GM19238 (cell line): ENCODE results near the gene CADPS2.

Experiments
- DNase-seq: peaks from one replicate; pipeline ENCODE4 v3.0.0; 2011; ENCODE audit warnings: low spot score; ENCODE audit not compliant: insufficient read length

Gene CADPS2

DNA sequence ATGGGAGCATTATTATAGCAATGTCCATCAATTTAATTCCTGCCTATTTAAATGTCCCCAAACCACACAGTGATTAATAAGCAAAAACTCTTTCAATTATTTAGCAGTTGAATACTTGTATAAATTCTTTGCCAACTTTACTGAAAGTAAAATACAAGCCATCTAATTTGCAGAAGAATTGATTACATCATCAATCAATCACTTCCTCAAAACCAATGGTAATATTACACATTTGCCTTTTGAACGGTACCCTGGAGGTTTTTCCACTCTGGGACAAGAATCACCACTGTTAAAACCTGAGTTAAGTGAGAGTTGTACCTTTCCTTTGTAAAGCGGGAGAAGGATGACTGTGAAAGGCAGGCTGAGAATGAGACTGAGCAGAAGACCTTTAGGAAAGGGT lies 280.3 kb downstream of the CADPS2 start:
- DNase-seq, result no peak

DNA sequence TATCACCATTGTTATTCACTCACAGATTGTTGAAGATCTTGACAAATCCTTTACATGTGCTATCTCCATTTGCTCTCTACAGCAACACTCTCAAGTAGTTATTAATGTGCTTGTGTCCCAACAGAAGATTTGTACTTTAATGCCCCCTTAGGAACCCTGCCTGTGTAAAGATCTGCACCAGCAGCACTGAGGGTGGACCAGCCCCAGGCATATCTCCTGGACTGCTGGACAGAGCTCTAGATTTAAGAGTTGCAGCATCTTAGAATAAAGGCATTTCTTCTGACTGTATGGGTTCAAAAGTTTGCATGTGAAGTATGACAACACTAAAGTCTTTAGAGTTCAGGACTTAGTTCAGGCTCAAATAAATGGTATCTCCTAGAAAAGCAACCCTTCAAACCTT lies 282.0 kb downstream of the CADPS2 start:
- no peak for DNase-seq

DNA sequence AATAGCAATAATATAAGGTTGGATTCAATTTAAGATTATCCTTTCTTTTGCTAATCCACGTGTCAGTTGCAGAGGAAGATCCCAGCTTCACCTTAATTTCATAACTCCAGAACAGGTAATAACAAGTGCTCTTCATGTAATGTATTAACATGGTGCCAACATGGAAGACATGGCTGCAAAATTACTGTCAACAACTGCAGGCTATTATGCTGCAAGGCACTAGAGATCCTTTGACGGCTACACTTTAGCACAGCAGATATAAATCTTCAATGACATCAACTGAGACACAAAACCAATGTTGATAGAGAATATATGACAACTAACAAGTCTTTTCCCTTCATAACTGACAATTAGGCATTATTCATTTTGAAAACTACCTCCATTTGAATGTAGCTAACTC lies 283.5 kb downstream of the CADPS2 start:
- DNase-seq, result no peak

GRCh38 chr7:122600630-122601029 lies 285.6 kb downstream of the CADPS2 start:
- no peak for DNase-seq

DNA sequence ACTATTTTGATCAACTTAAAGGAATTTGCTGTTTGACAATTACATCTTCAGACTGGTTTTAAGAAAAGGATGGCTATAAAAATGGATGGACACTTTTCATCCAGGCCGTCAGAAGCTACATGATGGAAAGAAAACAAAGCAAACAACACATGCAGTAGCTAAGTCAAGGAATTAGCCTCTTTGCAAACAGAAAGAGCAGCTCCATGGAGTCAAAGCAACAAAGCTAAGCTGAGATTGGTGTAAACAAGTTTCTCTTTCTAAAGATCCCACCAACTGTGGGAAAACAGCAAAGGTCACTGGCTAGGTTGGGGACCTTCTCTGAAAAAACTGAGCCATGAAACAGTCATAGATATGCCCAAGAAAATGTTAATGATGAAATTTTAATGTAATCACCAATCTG lies 286.2 kb downstream of the CADPS2 start:
- DNase-seq, result no peak

DNA sequence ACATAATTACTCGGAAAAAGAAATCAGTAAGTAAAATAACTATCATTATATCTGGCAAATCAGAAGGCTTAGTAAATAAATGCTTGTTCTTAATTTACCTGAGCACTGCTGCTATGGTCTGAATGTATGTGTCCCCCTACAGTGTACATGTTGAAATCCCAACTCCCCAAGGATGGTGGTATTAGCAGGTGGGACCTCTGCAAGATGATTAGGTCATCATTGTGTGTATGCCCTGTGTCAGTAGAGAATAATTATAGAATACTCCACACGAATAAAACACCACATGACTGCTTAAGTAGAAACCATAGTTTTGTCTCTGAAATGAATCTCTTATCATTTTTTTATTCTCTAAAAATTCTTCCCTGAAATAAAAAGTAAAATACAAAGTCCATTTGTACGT lies 289.0 kb downstream of the CADPS2 start:
- DNase-seq, result no peak

DNA sequence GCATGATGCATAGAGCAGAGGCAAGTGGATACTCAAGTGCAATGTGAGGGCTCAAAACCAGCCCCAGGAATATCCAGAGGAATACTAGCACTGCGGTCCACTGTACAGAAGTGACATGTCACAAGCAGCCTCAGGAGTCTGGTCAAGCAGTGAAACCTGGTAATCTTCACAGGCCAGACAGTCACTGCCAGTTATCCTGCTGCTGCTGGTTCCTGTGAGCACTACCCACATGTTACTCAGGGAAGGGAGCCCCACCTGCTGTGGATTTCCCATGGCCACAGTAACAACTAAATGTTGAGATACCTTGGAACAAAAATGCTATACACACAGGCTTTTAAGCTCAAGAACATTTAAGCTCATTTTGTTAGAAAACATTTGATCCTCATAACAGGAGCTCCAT lies 290.4 kb downstream of the CADPS2 start:
- no peak for DNase-seq

GRCh38 chr7:122588621-122589020 lies 297.6 kb downstream of the CADPS2 start:
- no peak for DNase-seq

GRCh38 chr7:122584676-122585251 lies 301.5 kb downstream of the CADPS2 start:
- no peak for DNase-seq

- no peak for DNase-seq
Observed at GRCh38 chr7:122578350-122578749, 307.9 kb downstream of the CADPS2 start.

- DNase-seq, result no peak
Observed at GRCh38 chr7:122577449-122578003, 308.7 kb downstream of the CADPS2 start.

- no peak for DNase-seq
Observed at GRCh38 chr7:122572706-122573105, 313.6 kb downstream of the CADPS2 start.

- DNase-seq, result no peak
Observed at GRCh38 chr7:122561326-122561725, 324.9 kb downstream of the CADPS2 start.

DNA sequence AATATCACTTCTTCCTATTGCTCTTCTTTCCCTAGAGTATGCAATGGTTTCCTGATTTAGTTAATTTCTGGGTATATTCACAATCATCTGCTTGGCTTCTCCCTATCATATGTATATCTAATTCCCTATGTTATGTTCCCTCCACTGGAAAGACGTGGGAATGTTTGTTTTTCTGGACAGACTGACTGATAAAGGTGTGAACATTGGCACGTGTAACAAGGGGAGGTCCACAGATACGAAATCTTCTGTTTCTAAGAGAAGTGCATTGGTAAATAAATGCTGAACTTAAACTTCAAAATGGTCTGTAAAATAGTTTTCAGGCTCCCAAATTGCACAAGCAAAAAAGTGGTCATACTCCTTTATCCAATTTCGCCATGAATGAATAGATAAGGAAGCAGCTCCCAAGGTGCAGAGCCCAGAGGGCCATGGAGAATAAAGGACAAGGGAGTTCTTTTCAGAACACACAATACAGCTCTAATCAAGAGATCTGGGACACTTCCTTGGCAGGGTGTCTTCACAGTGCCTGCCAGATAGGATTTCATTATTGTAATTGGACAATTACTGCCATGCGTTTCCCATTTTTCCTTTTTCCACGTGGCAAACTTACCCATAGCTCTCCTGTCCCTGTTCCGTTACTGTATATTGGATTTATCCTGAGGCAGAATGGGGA lies 329.3 kb downstream of the CADPS2 start:
- no peak for DNase-seq

DNA sequence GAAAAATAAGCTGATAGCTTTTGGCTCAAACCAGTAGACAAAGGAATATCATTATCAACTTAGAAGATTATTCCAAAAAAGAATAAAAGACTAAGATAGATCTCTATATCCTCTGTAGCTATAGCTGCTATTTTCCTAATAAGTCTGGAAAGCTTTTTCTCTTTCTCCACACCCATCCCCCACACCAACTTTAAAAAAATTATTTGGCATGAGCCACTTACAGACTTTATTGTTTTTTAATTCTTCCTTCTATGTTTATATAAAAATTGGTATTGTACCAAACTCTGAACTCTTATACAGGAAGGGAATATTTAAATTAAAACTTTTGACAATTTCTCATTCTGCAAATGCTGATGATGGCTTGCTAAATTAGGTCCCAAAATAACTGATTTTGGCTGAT lies 330.0 kb downstream of the CADPS2 start:
- DNase-seq, result no peak

DNA sequence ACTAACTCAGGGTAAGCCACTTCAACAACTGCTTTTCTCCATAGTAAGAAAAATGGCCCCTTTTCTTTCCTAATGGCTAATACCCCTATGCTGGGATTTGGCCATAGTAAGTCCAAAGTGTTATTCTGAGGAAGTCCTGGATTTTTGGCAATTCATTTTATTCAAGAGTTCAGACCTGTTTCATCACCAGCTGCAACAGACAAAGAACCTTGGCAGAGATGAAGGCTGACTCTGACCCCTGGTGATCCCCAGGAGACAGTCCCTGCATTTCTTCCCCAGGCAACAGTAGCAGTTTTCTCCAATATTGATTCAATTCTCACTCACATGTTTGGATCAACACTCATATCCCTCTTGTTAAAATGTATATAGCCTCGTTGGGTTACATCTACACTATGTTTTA lies 332.5 kb downstream of the CADPS2 start:
- no peak for DNase-seq

DNA sequence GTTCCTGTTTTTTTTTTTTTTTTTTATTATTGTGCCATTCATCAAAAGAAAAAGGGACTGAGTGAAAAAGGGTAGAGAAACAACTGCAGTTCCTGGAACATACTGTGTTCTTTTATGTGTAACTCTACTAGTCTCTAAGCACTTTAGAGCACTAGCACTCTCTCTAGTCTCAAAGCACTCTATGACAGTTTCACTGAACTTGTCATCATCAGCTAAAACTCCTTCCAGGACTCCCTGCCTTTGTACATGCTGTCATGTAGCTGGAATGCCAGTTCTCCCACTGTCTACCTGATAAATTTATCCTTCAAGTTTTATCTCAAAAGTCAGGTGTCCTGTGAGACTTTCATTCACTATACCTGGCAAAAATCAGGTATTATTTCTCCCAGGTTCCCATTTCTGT lies 333.5 kb downstream of the CADPS2 start:
- no peak for DNase-seq

DNA sequence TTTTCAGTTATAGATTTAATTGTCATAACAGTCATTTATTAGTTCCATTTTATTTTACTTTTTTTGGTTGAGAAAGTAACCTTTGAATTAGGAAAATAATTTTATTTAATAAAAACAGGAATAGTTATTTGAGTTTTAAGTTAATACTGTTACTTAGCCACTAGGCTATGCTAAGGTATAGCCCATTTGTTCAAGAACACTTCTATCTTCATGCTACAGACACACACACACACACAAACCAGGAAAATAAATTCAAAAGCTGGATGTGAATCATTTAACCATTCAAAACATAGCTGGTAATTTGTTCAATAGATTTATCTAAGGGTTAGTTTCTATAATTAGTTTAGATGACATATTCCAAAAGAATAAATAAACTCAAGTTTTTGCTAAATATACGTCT lies 335.7 kb downstream of the CADPS2 start:
- no peak for DNase-seq

DNA sequence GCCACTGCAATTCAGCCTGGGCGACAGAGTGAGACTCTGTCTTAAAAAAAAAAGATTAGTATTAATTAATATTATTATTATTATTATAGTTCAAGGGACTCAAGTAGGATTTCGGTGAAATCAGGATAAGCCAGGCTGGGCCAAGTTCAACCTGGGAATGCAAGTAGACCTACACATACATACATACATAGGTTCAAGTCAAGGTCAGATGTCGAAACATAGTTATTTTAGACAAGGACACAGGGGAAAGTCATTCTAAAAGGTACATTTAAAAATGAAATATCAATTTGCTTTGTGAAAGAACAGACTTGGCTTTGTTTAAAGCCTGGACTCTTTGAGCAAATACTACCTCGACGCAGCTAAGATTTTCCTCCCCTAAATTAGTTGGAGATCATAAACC lies 336.7 kb downstream of the CADPS2 start:
- no peak for DNase-seq

- no peak for DNase-seq
Observed at GRCh38 chr7:122546496-122546895, 339.8 kb downstream of the CADPS2 start.

DNA sequence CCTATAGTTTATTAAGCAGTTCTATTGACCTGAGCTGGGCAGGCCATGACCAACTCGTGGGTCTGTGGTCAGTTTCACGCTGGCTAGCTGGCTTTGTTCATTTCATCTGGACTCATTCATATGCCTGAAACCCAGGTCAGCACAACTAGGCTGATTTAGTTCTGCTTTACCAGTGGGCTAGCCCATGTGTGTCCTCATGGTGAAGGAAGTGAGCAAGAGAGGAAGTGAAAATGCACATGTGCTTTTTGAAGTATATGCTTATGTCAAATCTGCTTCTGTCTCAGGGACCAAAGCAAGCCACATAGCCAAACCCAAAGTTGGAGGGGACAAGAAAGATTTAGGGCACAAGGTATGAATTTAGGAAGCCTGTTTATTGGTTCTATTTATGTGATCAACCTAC lies 341.8 kb downstream of the CADPS2 start:
- DNase-seq, result no peak

- DNase-seq, result no peak
Observed at GRCh38 chr7:122543891-122544290, 342.4 kb downstream of the CADPS2 start.

- DNase-seq, result no peak
Observed at GRCh38 chr7:122543166-122543565, 343.1 kb downstream of the CADPS2 start.
